ENCODE results near the gene CHID1. TPM values are rescaled to one million over a fixed set of nuclear protein-coding genes. Genes with fewer than 3 reads are reported as not detected.

CHID1 gene
- polyA plus RNA-seq, 1 donor from 2014 or later = 51.2 TPM

DNA sequence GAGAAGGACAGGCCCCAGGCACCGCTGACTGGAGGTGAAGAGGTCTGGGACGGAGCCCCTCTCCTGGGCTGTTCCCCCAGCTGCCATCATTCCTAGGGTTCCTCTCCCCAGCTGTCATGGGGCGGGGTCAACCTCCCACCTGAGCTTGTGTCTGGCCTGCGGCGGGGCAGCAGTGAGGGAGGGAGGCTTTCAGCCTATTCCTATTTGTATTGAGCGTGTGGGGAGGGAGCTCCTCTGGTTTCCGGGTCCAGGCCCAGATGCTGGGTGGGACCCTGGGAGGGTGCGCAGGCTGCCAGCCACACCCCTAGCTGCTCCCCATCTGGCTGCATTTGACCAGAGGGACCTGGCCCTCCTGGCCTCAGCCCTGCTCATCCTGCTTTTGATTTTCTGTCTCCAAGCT is 54.2 kb downstream of the CHID1 start (continued):
- TF ChIP-seq REST (IDR thresholded peaks at IDR 0.05; ENCODE audit: borderline replicate concordance) = no peak

DNA sequence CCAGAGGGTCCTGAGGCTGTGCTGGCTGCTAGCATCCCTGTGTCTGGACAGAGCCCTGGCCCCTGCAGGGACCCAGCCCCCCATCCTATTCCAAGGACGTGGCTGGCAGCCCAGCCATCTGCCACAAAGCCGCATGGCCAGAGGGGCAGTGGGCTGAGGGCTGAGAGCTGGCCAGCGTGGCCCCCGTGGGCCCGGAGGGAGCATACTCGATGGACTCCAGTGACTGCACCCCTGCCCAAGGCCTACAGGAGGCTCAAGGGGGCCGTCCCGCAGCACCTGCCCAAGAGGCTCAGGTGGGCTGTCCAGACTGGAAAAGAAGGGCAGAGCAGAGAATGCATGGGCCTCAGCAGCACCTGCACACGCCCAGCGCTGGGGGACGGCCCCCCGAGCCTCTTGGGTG is 54.8 kb downstream of the CHID1 start:
- H3K27ac ChIP-seq (ENCODE audit: low read length) = no peak overlapping the region

More for the DNA sequence above, 54.8 kb downstream of the CHID1 start:
- H3F3A ChIP-seq (ENCODE audit: insufficient read depth, low read length, poor library complexity, severe bottlenecking) = no peaks in the 10 kb centered on the region
- H3K9me3 ChIP-seq (ENCODE audit: low read length) = no peaks in the 10 kb centered on the region
- H2AFZ ChIP-seq (ENCODE audit: low read depth, low read length) = no peak overlapping the region
- H3K9ac ChIP-seq (ENCODE audit: low read length) = no peak overlapping the region
- H3K4me3 ChIP-seq (ENCODE audit: low read length) = peak overlapping the region; percentile 30
- TF ChIP-seq REST (IDR thresholded peaks at IDR 0.05; ENCODE audit: borderline replicate concordance) (no peak), SMC3 (conservative IDR thresholded peaks at IDR 0.05; ENCODE audit: poor library complexity) (no peak), EP300 (conservative IDR thresholded peaks at IDR 0.05; ENCODE audit: poor library complexity, severe bottlenecking) (no peak), RAD21 (conservative IDR thresholded peaks at IDR 0.05) (no peak), MXI1 (conservative IDR thresholded peaks at IDR 0.05; ENCODE audit: poor library complexity, severe bottlenecking) (no peak), POLR2AphosphoS5 (IDR thresholded peaks at IDR 0.05) (no peak), TAF1 (IDR thresholded peaks at IDR 0.05; ENCODE audit: low read depth) (no peak), EZH2 (IDR thresholded peaks at IDR 0.05; ENCODE audit: borderline replicate concordance, insufficient read depth, low read length, poor library complexity, severe bottlenecking) (no peak)
- TF ChIP-seq, protein P1, sequence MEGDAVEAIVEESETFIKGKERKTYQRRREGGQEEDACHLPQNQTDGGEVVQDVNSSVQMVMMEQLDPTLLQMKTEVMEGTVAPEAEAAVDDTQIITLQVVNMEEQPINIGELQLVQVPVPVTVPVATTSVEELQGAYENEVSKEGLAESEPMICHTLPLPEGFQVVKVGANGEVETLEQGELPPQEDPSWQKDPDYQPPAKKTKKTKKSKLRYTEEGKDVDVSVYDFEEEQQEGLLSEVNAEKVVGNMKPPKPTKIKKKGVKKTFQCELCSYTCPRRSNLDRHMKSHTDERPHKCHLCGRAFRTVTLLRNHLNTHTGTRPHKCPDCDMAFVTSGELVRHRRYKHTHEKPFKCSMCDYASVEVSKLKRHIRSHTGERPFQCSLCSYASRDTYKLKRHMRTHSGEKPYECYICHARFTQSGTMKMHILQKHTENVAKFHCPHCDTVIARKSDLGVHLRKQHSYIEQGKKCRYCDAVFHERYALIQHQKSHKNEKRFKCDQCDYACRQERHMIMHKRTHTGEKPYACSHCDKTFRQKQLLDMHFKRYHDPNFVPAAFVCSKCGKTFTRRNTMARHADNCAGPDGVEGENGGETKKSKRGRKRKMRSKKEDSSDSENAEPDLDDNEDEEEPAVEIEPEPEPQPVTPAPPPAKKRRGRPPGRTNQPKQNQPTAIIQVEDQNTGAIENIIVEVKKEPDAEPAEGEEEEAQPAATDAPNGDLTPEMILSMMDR (IDR thresholded peaks at IDR 0.05; ENCODE audit: poor library complexity, severe bottlenecking) = no peak
- H3K4me2 ChIP-seq (ENCODE audit: low read length) = no peak overlapping the region
- H3K36me3 ChIP-seq (ENCODE audit: insufficient read depth, low read length) = no peaks in the 10 kb centered on the region
- no peaks in the 10 kb centered on the region for H3K9me2 ChIP-seq (ENCODE audit: insufficient read depth, low read length)
- no peaks in the 10 kb centered on the region for H4K20me1 ChIP-seq (ENCODE audit: insufficient read depth)
- H3K27me3 ChIP-seq (ENCODE audit: insufficient read depth, low read depth, low read length) = peaks cover under 1% of the 10 kb centered on the region
- H3K79me2 ChIP-seq (replicated peaks; ENCODE audit: insufficient read depth, low read length) = no peaks in the 10 kb centered on the region

Measured in neural cell (in vitro differentiated cells).